D721Med (cell line): Measurements from ENCODE around the gene CACNA1B.

Source experiments
- DNase-seq: peaks from one replicate; pipeline ENCODE4 v3.0.0; 2011; ENCODE audit warnings: low spot score; ENCODE audit not compliant: insufficient read length
- FAIRE-seq: peaks from 2 replicates; lab custom pipeline; 2011; peaks lifted over from hg19 to GRCh38; lab: Jason Lieb, UNC
- CTCF ChIP-seq: IDR thresholded peaks from 2 replicates; pipeline ENCODE4 v1.5.1; 2012; ENCODE audit warnings: mild to moderate bottlenecking, control low read depth; ENCODE audit not compliant: insufficient read depth; ENCODE audit errors: missing control alignments

The CACNA1B gene

GRCh38 chr9:137978262-137978714, 100.7 kb downstream of the CACNA1B start:
- DNase-seq = no peak
- TF ChIP-seq CTCF = no peak
- no peak for FAIRE-seq

DNA sequence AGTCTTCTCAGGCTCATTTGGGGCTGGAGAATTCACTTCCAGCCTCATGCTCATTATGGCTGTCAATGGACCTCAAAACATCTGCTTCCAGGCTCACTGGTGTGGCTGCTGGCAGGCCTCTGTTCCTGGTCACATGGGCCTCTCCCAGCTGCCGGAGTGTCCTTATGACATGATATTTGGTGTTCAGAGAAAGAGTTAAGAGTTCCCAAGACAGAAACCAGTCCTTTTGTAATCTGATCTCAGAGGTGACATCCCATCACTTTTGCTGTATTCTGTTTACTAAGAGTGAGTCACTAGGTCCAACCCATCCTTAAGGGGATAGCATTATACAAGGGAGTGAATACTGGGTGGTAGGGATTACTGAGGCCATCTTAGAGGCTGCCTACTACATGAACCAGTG, 104.6 kb downstream of the CACNA1B start:
- DNase-seq (no peak), FAIRE-seq (no peak)
- no peak for TF ChIP-seq CTCF

DNA sequence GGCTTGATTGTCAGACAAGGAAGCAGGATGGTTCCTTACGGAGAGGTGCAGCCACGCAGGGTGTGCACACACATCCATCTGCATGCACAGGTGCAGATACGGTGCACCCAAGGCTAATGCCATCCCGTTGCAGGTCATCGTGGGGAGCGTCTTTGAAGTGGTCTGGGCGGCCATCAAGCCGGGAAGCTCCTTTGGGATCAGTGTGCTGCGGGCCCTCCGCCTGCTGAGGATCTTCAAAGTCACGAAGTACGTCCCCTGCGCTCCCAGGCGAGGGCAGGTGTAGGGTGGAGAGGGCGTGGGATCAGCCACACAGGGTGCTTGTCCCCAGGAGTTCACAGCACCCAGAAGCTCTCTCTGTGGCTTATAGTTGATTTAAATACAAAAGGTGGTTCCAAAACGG, 106.4 kb downstream of the CACNA1B start:
- no peak for TF ChIP-seq CTCF
- FAIRE-seq (no peak), DNase-seq (no peak)

- DNase-seq = no peak
- no peak for FAIRE-seq
- TF ChIP-seq CTCF = no peak
Measured at GRCh38 chr9:137984520-137985257, 107.1 kb downstream of the CACNA1B start.

DNA sequence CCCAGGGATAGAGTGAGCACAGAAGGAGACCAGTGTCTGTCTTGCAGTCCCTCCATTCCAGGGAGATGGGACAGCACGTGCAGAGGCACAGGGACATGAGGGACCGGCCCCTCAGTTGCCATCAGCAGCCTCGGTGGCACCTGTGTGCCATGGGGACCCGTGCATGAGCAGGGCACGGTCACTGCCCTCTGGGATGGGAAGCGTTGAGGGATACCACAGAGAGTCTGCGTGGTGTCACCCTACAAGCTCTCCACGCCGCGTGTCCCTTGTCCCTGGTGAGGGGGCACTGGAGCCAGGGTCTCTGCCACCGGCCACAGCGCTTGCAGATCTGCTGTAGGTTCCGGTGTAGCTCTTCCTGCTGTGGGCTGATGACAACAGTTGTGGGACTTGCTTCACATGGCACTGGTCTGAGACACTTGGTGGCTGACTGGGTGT, 108.1 kb downstream of the CACNA1B start:
- TF ChIP-seq CTCF = no peak
- DNase-seq (no peak), FAIRE-seq (no peak)

- no peak for TF ChIP-seq CTCF
- DNase-seq (no peak), FAIRE-seq (no peak)
Measured at GRCh38 chr9:137986268-137987099, 108.9 kb downstream of the CACNA1B start.
